HuH-7 (cell line): Measurements from ENCODE around the gene STX3.
"Not testable (repeated sequence)": the region's sequence is repeated elsewhere in the genome, so short reads cannot be mapped to it uniquely, and the experiment has no call there.

Experiments
- DNase-seq: peaks from one replicate; pipeline ENCODE4 v3.0.0; 2011; ENCODE audit warnings: low spot score

Gene STX3

GRCh38 chr11:59842316-59842715 is 87.1 kb downstream of the STX3 start:
- DNase-seq, result no peak

- DNase-seq, result no peak
Observed at GRCh38 chr11:59845399-59845798, 90.2 kb downstream of the STX3 start, which contains the start of gene CBLIF. TSS of gene CBLIF (minus strand) at chr11:59845499. CDS start at chr11:59845453, 46 bp downstream.

- no peak for DNase-seq
Observed at GRCh38 chr11:59846556-59846955, 91.4 kb downstream of the STX3 start.

GRCh38 chr11:59847626-59848025 is 92.5 kb downstream of the STX3 start:
- no peak for DNase-seq

GRCh38 chr11:59848439-59848838 is 93.3 kb downstream of the STX3 start:
- DNase-seq, result not testable (repeated sequence)

- DNase-seq, result peak; percentile 55
Observed at GRCh38 chr11:59849129-59849528, 94.0 kb downstream of the STX3 start.

- not testable (repeated sequence) for DNase-seq
Observed at GRCh38 chr11:59849551-59849950, 94.4 kb downstream of the STX3 start.

- DNase-seq, result not testable (repeated sequence)
Observed at GRCh38 chr11:59851416-59851815, 96.2 kb downstream of the STX3 start.

GRCh38 chr11:59854871-59855270 is 99.7 kb downstream of the STX3 start:
- DNase-seq, result no peak
